Neutrophil (primary cell): ENCODE results near the gene CLEC3B.

ENCODE experiments used
- H3K27ac ChIP-seq: fragments of 200-600 bp; sonication (generic); 2 replicates; pipeline ENCODE4 v1.5.1; 2016; ENCODE audit warnings: mild to moderate bottlenecking, moderate library complexity
- H3K27me3 ChIP-seq: fragments of 200-600 bp; sonication (generic); 2 replicates; pipeline ENCODE4 v1.6.0; 2016; ENCODE audit warnings: mild to moderate bottlenecking
- H3K36me3 ChIP-seq: fragments of 200-600 bp; sonication (generic); 2 replicates; pipeline ENCODE4 v1.5.1; 2017
- H3K4me1 ChIP-seq, 2 experiments: fragments of 200-600 bp in 1 of 2; sonication (generic) in 1 of 2; 1 replicate in 1 of 2; 2 replicates in 1 of 2; pipeline versions ENCODE4 v1.5.1 to v1.6.1; 2013 to 2016; ENCODE audit warnings: low read depth in 1 of 2, low read length in 1 of 2, mild to moderate bottlenecking in 1 of 2, moderate library complexity in 1 of 2; ENCODE audit not compliant: control insufficient read depth in 1 of 2, insufficient read depth in 1 of 2
- H3K4me3 ChIP-seq, 2 experiments: fragments of 200-600 bp in 1 of 2; sonication (generic) in 1 of 2; 1 replicate in 1 of 2; 2 replicates in 1 of 2; pipeline ENCODE4 v1.5.1; 2013 to 2016; ENCODE audit warnings: low read depth in 1 of 2, low read length in 1 of 2, mild to moderate bottlenecking in 1 of 2, moderate library complexity in 1 of 2
- H3K9me3 ChIP-seq: fragments of 200-600 bp; sonication (generic); 2 replicates; pipeline ENCODE4 v1.5.1; 2016
- TF ChIP-seq, protein P1 (sequence below): fragments of 200-600 bp; sonication (generic); IDR thresholded peaks from 2 replicates; pipeline ENCODE4 v1.5.1; 2016; ENCODE audit warnings: antibody characterized with exemption

Gene CLEC3B

DNA sequence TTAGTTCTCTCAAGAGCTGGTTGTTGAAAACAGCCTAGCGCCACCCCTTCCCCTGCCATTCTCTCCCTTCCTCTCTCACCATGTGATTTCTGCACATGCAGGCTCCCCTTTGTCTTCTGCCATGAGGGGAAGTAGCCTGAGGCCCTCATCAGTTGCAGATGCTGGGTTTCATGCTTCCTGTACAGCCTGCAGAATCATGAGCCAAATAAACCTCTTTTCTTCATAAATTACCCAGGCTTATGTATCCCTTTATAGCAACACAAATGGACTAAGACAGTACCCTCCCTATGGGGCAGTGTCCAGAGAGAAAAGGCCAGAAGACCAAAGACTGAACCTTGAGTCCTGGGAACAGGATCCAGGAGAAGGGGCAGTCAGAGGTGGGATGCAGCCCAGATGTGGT, 54.7 kb downstream of the CLEC3B start:
- no peaks in the 10 kb centered on the region for H3K9me3 ChIP-seq
- no peaks in the 10 kb centered on the region for H3K4me1 ChIP-seq
- H3K4me3 ChIP-seq: no peak overlapping the region
- TF ChIP-seq, protein P1, sequence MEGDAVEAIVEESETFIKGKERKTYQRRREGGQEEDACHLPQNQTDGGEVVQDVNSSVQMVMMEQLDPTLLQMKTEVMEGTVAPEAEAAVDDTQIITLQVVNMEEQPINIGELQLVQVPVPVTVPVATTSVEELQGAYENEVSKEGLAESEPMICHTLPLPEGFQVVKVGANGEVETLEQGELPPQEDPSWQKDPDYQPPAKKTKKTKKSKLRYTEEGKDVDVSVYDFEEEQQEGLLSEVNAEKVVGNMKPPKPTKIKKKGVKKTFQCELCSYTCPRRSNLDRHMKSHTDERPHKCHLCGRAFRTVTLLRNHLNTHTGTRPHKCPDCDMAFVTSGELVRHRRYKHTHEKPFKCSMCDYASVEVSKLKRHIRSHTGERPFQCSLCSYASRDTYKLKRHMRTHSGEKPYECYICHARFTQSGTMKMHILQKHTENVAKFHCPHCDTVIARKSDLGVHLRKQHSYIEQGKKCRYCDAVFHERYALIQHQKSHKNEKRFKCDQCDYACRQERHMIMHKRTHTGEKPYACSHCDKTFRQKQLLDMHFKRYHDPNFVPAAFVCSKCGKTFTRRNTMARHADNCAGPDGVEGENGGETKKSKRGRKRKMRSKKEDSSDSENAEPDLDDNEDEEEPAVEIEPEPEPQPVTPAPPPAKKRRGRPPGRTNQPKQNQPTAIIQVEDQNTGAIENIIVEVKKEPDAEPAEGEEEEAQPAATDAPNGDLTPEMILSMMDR: no peak
- no peaks in the 10 kb centered on the region for H3K36me3 ChIP-seq
- H3K27me3 ChIP-seq: no peaks in the 10 kb centered on the region
- H3K27ac ChIP-seq: no peak overlapping the region

GRCh38 chr3:45081506-45082141, 55.5 kb downstream of the CLEC3B start:
- H3K36me3 ChIP-seq: no peaks in the 10 kb centered on the region
- no peak overlapping the region for H3K27ac ChIP-seq
- no peaks in the 10 kb centered on the region for H3K27me3 ChIP-seq
- TF ChIP-seq, protein P1: no peak
- H3K4me1 ChIP-seq: no peaks in the 10 kb centered on the region
- H3K4me3 ChIP-seq: no peak overlapping the region
- no peaks in the 10 kb centered on the region for H3K9me3 ChIP-seq

- TF ChIP-seq, protein P1: no peak
- no peak overlapping the region for H3K4me3 ChIP-seq
- no peaks in the 10 kb centered on the region for H3K27me3 ChIP-seq
- no peaks in the 10 kb centered on the region for H3K4me1 ChIP-seq
- H3K36me3 ChIP-seq: no peaks in the 10 kb centered on the region
- H3K9me3 ChIP-seq: no peaks in the 10 kb centered on the region
- no peak overlapping the region for H3K27ac ChIP-seq
Observed at GRCh38 chr3:45082142-45082538, 56.0 kb downstream of the CLEC3B start.

GRCh38 chr3:45083023-45083422, 56.9 kb downstream of the CLEC3B start:
- no peak overlapping the region for H3K4me3 ChIP-seq
- H3K9me3 ChIP-seq: no peaks in the 10 kb centered on the region
- no peaks in the 10 kb centered on the region for H3K4me1 ChIP-seq
- TF ChIP-seq, protein P1: no peak
- no peaks in the 10 kb centered on the region for H3K36me3 ChIP-seq
- no peak overlapping the region for H3K27ac ChIP-seq
- H3K27me3 ChIP-seq: no peaks in the 10 kb centered on the region

DNA sequence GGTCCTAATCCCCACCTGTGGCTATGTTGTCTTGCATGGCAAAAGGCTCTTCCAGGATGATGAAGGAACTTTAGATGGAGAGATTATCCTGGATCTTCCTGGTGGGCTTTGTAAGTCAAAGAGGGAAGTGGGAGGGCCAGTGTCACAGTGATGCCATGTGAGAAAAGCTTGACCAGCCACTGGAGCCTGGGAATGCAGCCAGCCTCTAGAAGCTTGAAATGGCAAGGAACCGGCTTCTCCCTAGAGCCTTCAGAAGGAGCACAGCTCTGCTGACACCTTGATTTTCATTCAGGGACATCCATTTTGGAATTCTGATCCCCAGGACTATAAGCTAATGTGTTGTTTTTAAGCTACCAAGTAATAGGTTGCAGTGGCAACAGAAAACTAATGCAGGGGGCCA, 58.3 kb downstream of the CLEC3B start:
- H3K4me1 ChIP-seq: no peaks in the 10 kb centered on the region
- H3K27me3 ChIP-seq: no peaks in the 10 kb centered on the region
- TF ChIP-seq, protein P1: no peak
- no peak overlapping the region for H3K4me3 ChIP-seq
- no peaks in the 10 kb centered on the region for H3K9me3 ChIP-seq
- H3K27ac ChIP-seq: no peak overlapping the region
- no peaks in the 10 kb centered on the region for H3K36me3 ChIP-seq
